ENCODE results near the gene RNF222. TPM values are rescaled to one million over a fixed set of nuclear protein-coding genes. Genes with fewer than 3 reads are reported as not detected.

RNF222 gene
- total RNA-seq, 4 donors from 2014 or later: not detected

GRCh38 chr17:8419305-8419704, 21.7 kb upstream of the RNF222 start:
- Histone ChIP-seq H3K36me3 (no peaks in the 10 kb centered on the region), H3K9me3 (no peaks in the 10 kb centered on the region), H3K27ac (no peak overlapping the region), H3K4me3 (no peak overlapping the region), H3K4me1 (peaks cover 5 to 18% (median 8%) of the 10 kb centered on the region in 4 donors), H3K27me3 (peaks cover 14% of the 10 kb centered on the region)
- DNase-seq: no peak
- intact Hi-C loops (cut with DNase I; ENCODE audit: low total_unique reads) (no loop called here), in situ Hi-C loops (cut with MboI; ENCODE audit: low pct_ligation_motif_present in 1 of 4, low pct_unique_long_range_greater_than_20kb in 1 of 4, low sequenced_read_pairs in 3 of 4) (loop anchor here in 3 of 4 donors (10.0 to 25.0 kb wide), 2 partner anchors 318 to 325 kb away; partner anchors contain the start of gene CCDC42 (in 3 of the 3))
- 36 to 46% methylated on average over 1 of the region's 1 CpG for WGBS, 2 donors (ENCODE audit: low coverage in 1 of 2)
- TF ChIP-seq POLR2A (IDR thresholded peaks at IDR 0.05): no peak
- TF ChIP-seq EP300 (IDR thresholded peaks at IDR 0.05; ENCODE audit: low read depth): no peak
- TF ChIP-seq POLR2AphosphoS5 (IDR thresholded peaks at IDR 0.05): no peak
- TF ChIP-seq CTCF (IDR thresholded peaks at IDR 0.05): no peak

- no peak for DNase-seq
- 36 to 59% methylated on average over 1 of the region's 1 CpG for WGBS, 2 donors (ENCODE audit: low coverage in 1 of 2)
- Histone ChIP-seq H3K27me3 (peaks cover 14% of the 10 kb centered on the region), H3K4me1 (peaks cover 5 to 18% (median 8%) of the 10 kb centered on the region in 4 donors), H3K27ac (no peak overlapping the region), H3K36me3 (no peaks in the 10 kb centered on the region), H3K4me3 (no peak overlapping the region), H3K9me3 (no peaks in the 10 kb centered on the region)
- no peak for TF ChIP-seq EP300 (IDR thresholded peaks at IDR 0.05; ENCODE audit: low read depth)
- no peak for TF ChIP-seq CTCF (IDR thresholded peaks at IDR 0.05)
- TF ChIP-seq POLR2A (IDR thresholded peaks at IDR 0.05): no peak
- no peak for TF ChIP-seq POLR2AphosphoS5 (IDR thresholded peaks at IDR 0.05)
- intact Hi-C loops (cut with DNase I; ENCODE audit: low total_unique reads): no loop called here
- in situ Hi-C loops (cut with MboI; ENCODE audit: low pct_ligation_motif_present in 1 of 4, low pct_unique_long_range_greater_than_20kb in 1 of 4, low sequenced_read_pairs in 3 of 4): loop anchor here in 3 of 4 donors (10.0 to 25.0 kb wide), 2 partner anchors 319 to 326 kb away; partner anchors contain the start of gene CCDC42 (in 3 of the 3)
Measured at GRCh38 chr17:8418471-8418870, 20.8 kb upstream of the RNF222 start.

- H3K4me1 ChIP-seq: peaks cover 5 to 18% (median 8%) of the 10 kb centered on the region in 4 donors
- no peaks in the 10 kb centered on the region for H3K36me3 ChIP-seq
- H3K27me3 ChIP-seq: peaks cover 14% of the 10 kb centered on the region
- no peaks in the 10 kb centered on the region for H3K9me3 ChIP-seq
- in situ Hi-C loops (cut with MboI; ENCODE audit: low pct_ligation_motif_present in 1 of 4, low pct_unique_long_range_greater_than_20kb in 1 of 4, low sequenced_read_pairs in 3 of 4): loop anchor here in 3 of 4 donors (10.0 to 25.0 kb wide), 2 partner anchors 319 to 327 kb away; partner anchors contain the start of gene CCDC42 (in 3 of the 3)
- intact Hi-C loops (cut with DNase I; ENCODE audit: low total_unique reads): no loop called here
- TF ChIP-seq EP300 (IDR thresholded peaks at IDR 0.05; ENCODE audit: low read depth) (no peak), POLR2AphosphoS5 (IDR thresholded peaks at IDR 0.05) (no peak), POLR2A (IDR thresholded peaks at IDR 0.05) (no peak), CTCF (IDR thresholded peaks at IDR 0.05) (no peak)
- H3K27ac ChIP-seq: no peak overlapping the region
- WGBS, 2 donors (ENCODE audit: low coverage in 1 of 2): 81 to 82% methylated on average over 4 of the region's 4 CpGs
- DNase-seq: no peak
- H3K4me3 ChIP-seq: no peak overlapping the region
Measured at GRCh38 chr17:8417806-8418205, 20.2 kb upstream of the RNF222 start.

- no peak for TF ChIP-seq POLR2A (IDR thresholded peaks at IDR 0.05)
- TF ChIP-seq POLR2AphosphoS5 (IDR thresholded peaks at IDR 0.05): no peak
- no peak for TF ChIP-seq CTCF (IDR thresholded peaks at IDR 0.05)
- no peak for TF ChIP-seq EP300 (IDR thresholded peaks at IDR 0.05; ENCODE audit: low read depth)
- H3K4me1 ChIP-seq: peaks cover 0 to 7% (median 0%) of the 10 kb centered on the region in 4 donors
- H3K27me3 ChIP-seq: peaks cover 14% of the 10 kb centered on the region
- in situ Hi-C loops (cut with MboI; ENCODE audit: low pct_ligation_motif_present in 1 of 4, low pct_unique_long_range_greater_than_20kb in 1 of 4, low sequenced_read_pairs in 3 of 4) (loop anchor here (5.0 to 25.0 kb wide), 3 partner anchors 323 to 331 kb away; partner anchors contain the start of gene CCDC42 (in 4 of the 4)), intact Hi-C loops (cut with DNase I; ENCODE audit: low total_unique reads) (no loop called here)
- DNase-seq: no peak
- no peaks in the 10 kb centered on the region for H3K9me3 ChIP-seq
- H3K4me3 ChIP-seq: no peak overlapping the region
- no peaks in the 10 kb centered on the region for H3K36me3 ChIP-seq
- no peak overlapping the region for H3K27ac ChIP-seq
Measured at GRCh38 chr17:8413938-8414337, 16.3 kb upstream of the RNF222 start.

All from transverse colon (tissue), 4 donors.